Stimulated activated CD8-positive, alpha-beta memory T cell treated with anti-CD3 and anti-CD28 coated beads, Interleukin-12 subunit alpha, Interleukin-12 subunit beta, amount 100 ng/mL, for 24 hours (primary cell): ENCODE results near the gene LNX1.

ENCODE experiments used
- DNase-seq: peaks from one replicate; pipeline ENCODE4 v3.0.0-alpha.2; 2020; ENCODE audit errors: extremely low read depth

The LNX1 gene

GRCh38 chr4:53535567-53535966 lies 55.7 kb downstream of the LNX1 start:
- DNase-seq = no peak

- DNase-seq = no peak
These were observed 56.6 kb downstream of the LNX1 start for GRCh38 chr4:53534684-53535083.

GRCh38 chr4:53532521-53532920 lies 58.8 kb downstream of the LNX1 start:
- DNase-seq = no peak

GRCh38 chr4:53531585-53532224 lies 59.6 kb downstream of the LNX1 start:
- DNase-seq = no peak

- DNase-seq = no peak
These were observed 62.3 kb downstream of the LNX1 start for GRCh38 chr4:53529025-53529424.

GRCh38 chr4:53527930-53528329 lies 63.4 kb downstream of the LNX1 start:
- DNase-seq = no peak

- DNase-seq = no peak
These were observed 64.0 kb downstream of the LNX1 start for GRCh38 chr4:53527326-53527725.

- no peak for DNase-seq
These were observed 69.0 kb downstream of the LNX1 start for GRCh38 chr4:53522334-53522733.

- no peak for DNase-seq
These were observed 71.2 kb downstream of the LNX1 start for GRCh38 chr4:53520116-53520515.

- DNase-seq = no peak
These were observed 72.5 kb downstream of the LNX1 start for GRCh38 chr4:53518807-53519206.

- no peak for DNase-seq
These were observed 76.2 kb downstream of the LNX1 start for GRCh38 chr4:53515076-53515475.

GRCh38 chr4:53514509-53514908 lies 76.8 kb downstream of the LNX1 start:
- no peak for DNase-seq

GRCh38 chr4:53512608-53513007 lies 78.7 kb downstream of the LNX1 start:
- no peak for DNase-seq

- no peak for DNase-seq
These were observed 80.3 kb downstream of the LNX1 start for GRCh38 chr4:53511014-53511413.

- no peak for DNase-seq
These were observed 81.0 kb downstream of the LNX1 start for GRCh38 chr4:53510321-53510720.

GRCh38 chr4:53508446-53508845 lies 82.8 kb downstream of the LNX1 start:
- no peak for DNase-seq

- no peak for DNase-seq
These were observed 83.5 kb downstream of the LNX1 start for GRCh38 chr4:53507671-53508286.

- DNase-seq = no peak
These were observed 84.2 kb downstream of the LNX1 start for GRCh38 chr4:53507058-53507457.

GRCh38 chr4:53505947-53506346 lies 85.3 kb downstream of the LNX1 start:
- no peak for DNase-seq

- DNase-seq = no peak
These were observed 89.2 kb downstream of the LNX1 start for GRCh38 chr4:53502094-53502493.

GRCh38 chr4:53501561-53501960 lies 89.7 kb downstream of the LNX1 start:
- DNase-seq = no peak

GRCh38 chr4:53500546-53500945 lies 90.7 kb downstream of the LNX1 start:
- no peak for DNase-seq

- DNase-seq = no peak
These were observed 91.5 kb downstream of the LNX1 start for GRCh38 chr4:53499791-53500190.

GRCh38 chr4:53498706-53499105 lies 92.6 kb downstream of the LNX1 start:
- DNase-seq = no peak
